Head of caudate nucleus (tissue), 42 donors: ENCODE measurements around the gene INAFM1.
"Not testable (repeated sequence)": the region's sequence is repeated elsewhere in the genome, so short reads cannot be mapped to it uniquely, and the experiment has no call there.

ENCODE experiments used
- DNase-seq, 42 donors: peaks; one replicate each; pipeline versions ENCODE4 v3.0.0 to v3.0.0-alpha.2; 2020 to 2021; ENCODE audit warnings: mixed read lengths in 7 of 42
- intact Hi-C: fragments of 100-400 bp; cut with DNase I; formaldehyde crosslinking; loops from one replicate; pipeline ENCODE4 v1.15.0; 2022

INAFM1 gene

GRCh38 chr19:47284324-47284899 is 9.7 kb downstream of the INAFM1 start:
- intact Hi-C loops: no loop called here
- peak in 36 of 42 donors; percentile 19 to 86 (median 58) for DNase-seq

DNA sequence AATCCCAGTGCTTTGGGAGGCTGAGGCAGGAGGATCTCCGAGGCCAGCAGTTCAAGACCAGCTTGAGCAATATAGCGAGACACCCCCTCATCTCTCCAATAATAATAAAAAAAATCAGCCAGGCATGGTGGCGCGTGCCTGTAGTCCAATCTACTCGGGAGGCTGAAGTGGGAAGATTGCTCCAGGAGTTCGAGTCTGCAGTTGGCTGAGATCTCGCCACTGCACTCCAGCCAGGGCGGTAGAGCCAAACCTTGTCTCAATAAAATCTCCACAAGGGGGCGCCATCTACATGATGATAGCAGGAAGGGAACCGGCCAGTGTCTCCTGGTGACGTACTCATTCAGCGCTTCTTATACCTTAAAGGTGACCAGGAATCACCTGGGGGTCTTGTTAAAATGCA is 21.4 kb downstream of the INAFM1 start:
- DNase-seq: peak; percentile 28 to 92 (median 72)
- intact Hi-C loops: loop anchor here (5.0 kb wide), 1 partner anchor 96 kb away; no protein-coding TSS in a partner anchor

DNA sequence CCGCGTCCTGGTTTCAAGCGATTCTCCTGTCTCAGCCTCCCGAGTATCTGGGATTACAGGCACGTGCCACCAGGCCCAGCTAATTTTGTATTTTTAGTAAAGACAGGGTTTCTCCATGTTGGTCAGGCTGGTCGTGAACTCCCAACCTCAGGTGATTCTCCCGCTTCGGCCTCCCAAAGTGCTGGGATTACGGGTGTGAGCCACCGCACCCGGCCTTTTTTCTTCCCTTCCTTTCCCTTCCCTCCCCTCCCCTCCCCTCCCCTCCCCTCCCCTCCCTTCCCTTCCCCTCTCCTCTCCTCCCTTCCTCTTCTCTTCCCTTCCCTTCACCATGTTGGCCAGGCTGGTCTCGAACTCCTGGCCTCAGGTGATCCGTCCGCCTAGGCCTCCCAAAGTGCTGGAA is 26.2 kb downstream of the INAFM1 start:
- intact Hi-C loops, DNase-seq: not testable (repeated sequence)

- DNase-seq: no peak
- intact Hi-C loops: no loop called here
Observed at GRCh38 chr19:47302249-47302648, 27.6 kb downstream of the INAFM1 start.

DNA sequence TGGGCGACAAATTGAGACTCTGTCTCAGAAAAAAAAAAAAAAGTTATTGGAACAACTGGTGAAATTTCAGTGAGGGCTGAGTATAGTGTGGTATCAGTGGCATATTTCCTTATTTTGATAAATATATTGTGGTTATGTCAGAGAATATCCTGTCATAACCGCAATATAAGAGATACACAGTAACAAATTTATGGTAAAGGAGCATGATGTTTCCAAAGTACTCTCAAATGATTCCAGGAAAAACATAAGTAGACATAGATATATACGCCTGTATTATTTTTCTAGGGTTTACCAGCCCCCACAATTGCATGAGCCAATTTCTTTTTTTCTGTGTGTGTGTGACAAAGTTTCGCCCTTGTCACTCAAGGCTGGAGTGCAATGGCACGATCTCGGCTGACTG is 29.3 kb downstream of the INAFM1 start:
- intact Hi-C loops: no loop called here
- DNase-seq: no peak

DNA sequence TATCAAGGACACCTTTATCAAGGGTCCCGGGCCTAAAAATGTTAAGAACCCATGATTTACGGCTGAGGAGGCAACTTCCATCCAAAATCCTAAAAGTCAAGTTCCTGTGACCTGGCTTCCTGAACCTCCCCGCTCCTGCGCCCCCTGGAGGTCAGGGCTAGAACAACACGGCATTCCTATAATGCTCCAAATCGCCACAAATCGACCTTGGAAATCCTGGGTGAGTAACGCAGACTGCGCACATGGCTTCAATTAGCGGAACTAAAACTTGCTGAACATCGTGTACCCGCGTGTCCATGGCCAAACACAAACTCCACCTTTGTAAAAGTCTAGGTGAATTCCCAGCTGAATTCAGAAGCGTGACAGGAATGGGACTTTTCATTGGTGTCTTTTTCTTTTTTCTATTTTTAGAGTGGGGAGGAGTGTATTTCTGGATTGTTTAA is 30.6 kb downstream of the INAFM1 start:
- DNase-seq: peak in 41 of 42 donors; percentile 30 to 86 (median 63)
- intact Hi-C loops: no loop called here

DNA sequence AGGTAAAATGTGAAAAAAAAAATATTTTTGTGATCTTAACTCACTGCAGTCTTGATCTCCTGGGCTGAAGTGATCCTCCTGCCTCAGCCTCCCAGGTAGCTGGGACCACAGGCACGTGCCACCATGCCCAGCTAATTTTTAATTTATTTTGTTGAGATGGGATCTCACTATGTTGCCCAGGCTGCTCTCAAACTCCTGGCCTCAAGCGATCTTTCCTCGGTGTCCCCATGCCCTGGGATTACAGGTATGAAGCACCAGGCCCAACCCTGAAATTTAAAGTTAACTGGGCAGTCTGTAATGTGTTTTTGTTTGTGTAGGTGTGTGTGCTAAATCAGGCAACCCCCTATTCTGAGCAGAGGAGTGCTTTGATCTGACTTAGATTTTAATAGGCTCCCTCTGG is 31.6 kb downstream of the INAFM1 start:
- no peak for DNase-seq
- intact Hi-C loops: no loop called here

DNA sequence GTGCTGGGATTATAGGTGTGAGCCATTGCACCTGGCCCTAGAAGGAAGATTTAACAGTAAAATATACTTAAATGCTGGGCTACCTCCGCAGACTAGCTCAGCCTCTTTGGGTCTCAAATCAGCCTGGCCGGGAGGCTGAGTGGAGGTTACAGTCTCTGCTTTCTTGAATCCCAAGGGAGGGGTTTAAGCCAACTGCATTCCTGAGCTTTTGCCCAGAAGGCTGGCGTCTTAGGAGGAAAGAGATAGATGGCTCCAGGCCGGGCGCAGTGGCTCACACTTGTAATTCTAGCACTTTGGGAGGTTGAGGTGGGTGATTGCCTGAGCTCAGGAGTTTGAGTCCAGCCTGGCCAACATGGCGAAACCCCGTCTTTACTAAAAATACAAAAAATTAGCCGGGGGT is 34.4 kb downstream of the INAFM1 start:
- intact Hi-C loops: no loop called here

DNA sequence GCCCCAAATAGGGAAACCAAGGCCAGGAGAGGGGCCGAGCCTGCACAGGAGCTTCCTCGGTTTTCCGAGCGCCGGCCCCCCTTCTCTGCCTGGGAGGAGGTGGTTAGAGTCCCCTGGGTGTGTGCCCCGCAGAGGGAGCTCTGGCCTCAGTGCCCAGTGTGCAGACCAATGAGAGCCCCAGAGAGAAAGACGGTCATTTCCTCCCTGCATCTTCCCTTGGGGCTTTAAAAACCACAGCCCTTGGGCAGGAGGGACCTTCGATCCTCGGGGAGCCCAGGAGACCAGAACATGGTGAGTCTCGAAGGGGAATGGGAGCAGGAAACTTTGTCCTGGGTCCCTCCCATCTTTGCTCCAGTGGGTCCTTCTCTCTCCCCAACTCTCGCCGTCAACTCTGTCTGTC is 34.9 kb downstream of the INAFM1 start, which contains the start of gene C5AR1:
C5AR1 (plus strand) TSS at position 254 of the 400 bp plus-strand sequence; CDS start at position 289, 35 bp downstream.
- peak in 35 of 42 donors; percentile 13 to 64 (median 33) for DNase-seq
- intact Hi-C loops: no loop called here

More for the DNA sequence above, 34.4 kb downstream of the INAFM1 start:
- no peak for DNase-seq

- intact Hi-C loops: no loop called here
- DNase-seq: no peak
Observed at GRCh38 chr19:47310323-47310722, 35.6 kb downstream of the INAFM1 start.

DNA sequence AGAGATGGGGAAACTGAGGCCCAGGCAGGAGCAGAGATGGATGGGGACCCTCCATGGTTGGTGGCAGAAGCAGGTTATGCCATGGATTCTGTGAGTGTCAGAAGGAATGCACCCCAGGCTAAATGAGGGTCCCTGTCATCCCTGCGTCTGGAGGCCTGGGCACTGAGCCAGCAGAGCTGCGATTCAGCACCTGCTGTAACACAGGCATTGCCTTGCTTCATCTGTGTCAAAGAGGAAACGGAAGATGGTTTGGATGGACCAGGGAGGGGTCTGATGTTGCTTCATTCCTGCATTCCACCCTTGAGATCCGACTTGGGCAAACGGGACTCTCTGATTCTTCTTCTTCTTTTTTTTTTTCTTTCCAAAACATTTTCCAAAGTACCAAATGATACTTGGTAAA is 36.1 kb downstream of the INAFM1 start:
- intact Hi-C loops: no loop called here
- DNase-seq: peak in 12 of 42 donors; percentile 8 to 49 (median 34)

GRCh38 chr19:47312366-47313006 is 37.8 kb downstream of the INAFM1 start:
- DNase-seq: no peak
- intact Hi-C loops: no loop called here

- intact Hi-C loops: no loop called here
- no peak for DNase-seq
Observed at GRCh38 chr19:47313754-47314295, 39.1 kb downstream of the INAFM1 start.

GRCh38 chr19:47315125-47315821 is 40.6 kb downstream of the INAFM1 start:
- DNase-seq: peak; percentile 45 to 93 (median 76)

GRCh38 chr19:47316513-47316912 is 41.8 kb downstream of the INAFM1 start:
- intact Hi-C loops: no loop called here

More at GRCh38 chr19:47315125-47315821, 40.6 kb downstream of the INAFM1 start:
- intact Hi-C loops: no loop called here

DNA sequence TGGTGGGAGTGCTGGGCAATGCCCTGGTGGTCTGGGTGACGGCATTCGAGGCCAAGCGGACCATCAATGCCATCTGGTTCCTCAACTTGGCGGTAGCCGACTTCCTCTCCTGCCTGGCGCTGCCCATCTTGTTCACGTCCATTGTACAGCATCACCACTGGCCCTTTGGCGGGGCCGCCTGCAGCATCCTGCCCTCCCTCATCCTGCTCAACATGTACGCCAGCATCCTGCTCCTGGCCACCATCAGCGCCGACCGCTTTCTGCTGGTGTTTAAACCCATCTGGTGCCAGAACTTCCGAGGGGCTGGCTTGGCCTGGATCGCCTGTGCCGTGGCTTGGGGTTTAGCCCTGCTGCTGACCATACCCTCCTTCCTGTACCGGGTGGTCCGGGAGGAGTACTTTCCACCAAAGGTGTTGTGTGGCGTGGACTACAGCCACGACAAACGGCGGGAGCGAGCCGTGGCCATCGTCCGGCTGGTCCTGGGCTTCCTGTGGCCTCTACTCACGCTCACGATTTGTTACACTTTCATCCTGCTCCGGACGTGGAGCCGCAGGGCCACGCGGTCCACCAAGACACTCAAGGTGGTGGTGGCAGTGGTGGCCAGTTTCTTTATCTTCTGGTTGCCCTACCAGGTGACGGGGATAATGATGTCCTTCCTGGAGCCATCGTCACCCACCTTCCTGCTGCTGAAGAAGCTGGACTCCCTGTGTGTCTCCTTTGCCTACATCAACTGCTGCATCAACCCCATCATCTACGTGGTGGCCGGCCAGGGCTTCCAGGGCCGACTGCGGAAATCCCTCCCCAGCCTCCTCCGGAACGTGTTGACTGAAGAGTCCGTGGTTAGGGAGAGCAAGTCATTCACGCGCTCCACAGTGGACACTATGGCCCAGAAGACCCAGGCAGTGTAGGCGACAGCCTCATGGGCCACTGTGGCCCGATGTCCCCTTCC is 45.5 kb downstream of the INAFM1 start:
- DNase-seq: no peak

More at GRCh38 chr19:47316513-47316912, 41.8 kb downstream of the INAFM1 start:
- no peak for DNase-seq

DNA sequence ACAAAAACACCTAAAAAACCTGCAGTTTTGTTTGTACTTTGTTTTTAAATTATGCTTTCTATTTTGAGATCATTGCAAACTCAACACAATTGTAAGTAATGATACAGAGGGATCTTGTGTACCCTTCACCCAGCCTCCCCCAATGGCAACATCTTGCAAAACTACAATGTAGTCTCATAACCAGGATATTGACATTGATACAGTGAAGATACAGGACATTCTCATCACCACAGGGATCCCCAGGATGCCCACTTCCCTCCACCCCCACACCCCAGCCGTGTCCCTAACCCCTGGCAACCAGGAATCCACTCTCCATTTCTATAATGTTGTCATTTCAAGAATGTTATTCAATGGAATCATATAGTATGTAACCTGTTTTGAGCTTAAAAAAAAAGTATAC is 46.9 kb downstream of the INAFM1 start:
- no peak for DNase-seq
- intact Hi-C loops: no loop called here

More for the DNA sequence above, 45.5 kb downstream of the INAFM1 start:
- intact Hi-C loops: no loop called here

DNA sequence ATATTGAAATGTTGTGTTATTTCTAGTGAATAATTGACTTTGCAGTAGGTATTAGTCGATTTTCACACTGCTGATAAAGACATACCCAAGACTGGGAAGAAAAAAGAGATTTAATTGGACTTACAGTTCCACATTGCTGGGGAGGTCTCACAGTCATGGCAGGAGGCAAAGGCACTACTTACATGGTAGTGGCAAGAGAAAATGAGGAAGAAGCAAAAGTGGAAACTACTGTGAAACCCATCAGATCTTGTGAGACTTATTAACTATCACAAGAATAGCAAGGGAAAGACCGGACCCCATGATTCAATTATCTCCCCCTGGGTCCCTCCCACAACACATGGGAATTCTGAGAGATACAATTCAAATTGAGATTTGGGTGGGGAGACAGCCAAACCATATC is 47.4 kb downstream of the INAFM1 start:
- intact Hi-C loops: no loop called here
- no peak for DNase-seq

GRCh38 chr19:47323409-47323808 is 48.7 kb downstream of the INAFM1 start:
- no peak for DNase-seq
- intact Hi-C loops: no loop called here
